ENCODE results near the gene TTC28.

DNA sequence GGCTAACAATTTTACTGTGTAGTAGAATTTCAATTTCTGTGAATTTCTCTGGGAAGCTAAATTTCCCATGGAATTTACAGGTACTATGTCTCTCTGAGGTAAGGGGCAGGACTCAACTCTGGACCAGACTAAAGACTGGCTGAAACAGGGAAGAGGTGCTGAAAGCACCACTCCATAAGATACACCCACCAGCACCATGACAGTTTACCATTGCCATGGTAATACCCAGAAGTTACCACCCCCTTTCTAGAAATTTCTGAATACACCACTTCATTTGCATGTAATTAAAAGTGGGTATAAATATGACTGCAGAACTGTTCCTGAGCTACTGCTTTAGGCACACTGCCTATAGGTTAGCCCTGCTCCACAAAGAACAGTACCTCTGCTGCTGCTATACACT, 274.1 kb downstream of the TTC28 start:
- TF ChIP-seq CTCF (IDR thresholded peaks at IDR 0.05), result no peak
- TF ChIP-seq POLR2AphosphoS5 (IDR thresholded peaks at IDR 0.05), result no peak
- no peak for TF ChIP-seq POLR2A (IDR thresholded peaks at IDR 0.05)
- no peak for TF ChIP-seq EP300 (IDR thresholded peaks at IDR 0.05)

All from sigmoid colon (tissue), 4 donors.